ENCODE data around the gene CCPG1.

GRCh38 chr15:55319537-55320237, 88.5 kb downstream of the CCPG1 start:
- TF ChIP-seq CTCF (IDR thresholded peaks at IDR 0.05) (no peak), POLR2A (IDR thresholded peaks at IDR 0.05) (no peak)

Data from right lobe of liver (tissue), 4 donors.